ENCODE data around the gene USP20. TPM values are rescaled to one million over a fixed set of nuclear protein-coding genes. Genes with fewer than 3 reads are reported as not detected.
A peak's percentile ranks its signal among the peaks of the same experiment; 100 is the strongest.

The USP20 gene
- polyA plus RNA-seq, 4 donors = 16.0 to 47.0 (median 20.4) TPM

- no peak for FAIRE-seq
- Histone ChIP-seq H3K27ac (ENCODE audit: low read depth in 1 of 3, low read length in 2 of 3) (no peak overlapping the region), H3K4me3 (ENCODE audit: low read depth in 1 of 3, low read length in 3 of 3) (no peak overlapping the region), H3K36me3 (ENCODE audit: control insufficient read depth in 3 of 3, insufficient read depth in 2 of 3, low read depth in 1 of 3, low read length in 3 of 3) (peaks cover 12 to 74% (median 18%) of the 10 kb centered on the region in 3 donors), H3K27me3 (ENCODE audit: control insufficient read depth in 3 of 3, insufficient read depth in 3 of 3, low read length in 3 of 3) (no peaks in the 10 kb centered on the region), H3K4me1 (ENCODE audit: control insufficient read depth in 3 of 3, insufficient read depth in 2 of 3, low read depth in 1 of 3, low read length in 2 of 3) (peaks cover 0 to 27% (median 3%) of the 10 kb centered on the region in 3 donors), H3K9me3 (ENCODE audit: control insufficient read depth in 2 of 2, insufficient read depth in 1 of 2, low read depth in 1 of 2, low read length in 1 of 2) (no peaks in the 10 kb centered on the region)
- no peak for DNase-seq
- WGBS, 3 donors = 86% methylated on average over 9 of the region's 9 CpGs
These were observed 21.6 kb upstream of the USP20 start for GRCh38 chr9:129813661-129814060.

GRCh38 chr9:129814432-129815223, 20.6 kb upstream of the USP20 start:
- Histone ChIP-seq H3K36me3 (ENCODE audit: control insufficient read depth in 3 of 3, insufficient read depth in 2 of 3, low read depth in 1 of 3, low read length in 3 of 3) (peaks cover 8 to 71% (median 18%) of the 10 kb centered on the region in 3 donors), H3K4me1 (ENCODE audit: control insufficient read depth in 3 of 3, insufficient read depth in 2 of 3, low read depth in 1 of 3, low read length in 2 of 3) (peaks cover 0 to 21% (median 3%) of the 10 kb centered on the region in 3 donors), H3K27me3 (ENCODE audit: control insufficient read depth in 3 of 3, insufficient read depth in 3 of 3, low read length in 3 of 3) (no peaks in the 10 kb centered on the region), H3K9me3 (ENCODE audit: control insufficient read depth in 2 of 2, insufficient read depth in 1 of 2, low read depth in 1 of 2, low read length in 1 of 2) (no peaks in the 10 kb centered on the region), H3K27ac (ENCODE audit: low read depth in 1 of 3, low read length in 2 of 3) (no peak overlapping the region), H3K4me3 (ENCODE audit: low read depth in 1 of 3, low read length in 3 of 3) (no peak overlapping the region)
- 87 to 90% (median 89%) methylated on average over 17 of the region's 17 CpGs for WGBS, 3 donors
- FAIRE-seq (no peak), DNase-seq (no peak)

GRCh38 chr9:129815278-129815677, 20.0 kb upstream of the USP20 start:
- Histone ChIP-seq H3K27me3 (ENCODE audit: control insufficient read depth in 3 of 3, insufficient read depth in 3 of 3, low read length in 3 of 3) (no peaks in the 10 kb centered on the region), H3K9me3 (ENCODE audit: control insufficient read depth in 2 of 2, insufficient read depth in 1 of 2, low read depth in 1 of 2, low read length in 1 of 2) (no peaks in the 10 kb centered on the region), H3K36me3 (ENCODE audit: control insufficient read depth in 3 of 3, insufficient read depth in 2 of 3, low read depth in 1 of 3, low read length in 3 of 3) (peaks cover 3 to 69% (median 18%) of the 10 kb centered on the region in 3 donors), H3K4me3 (ENCODE audit: low read depth in 1 of 3, low read length in 3 of 3) (no peak overlapping the region), H3K27ac (ENCODE audit: low read depth in 1 of 3, low read length in 2 of 3) (no peak overlapping the region), H3K4me1 (ENCODE audit: control insufficient read depth in 3 of 3, insufficient read depth in 2 of 3, low read depth in 1 of 3, low read length in 2 of 3) (peaks cover 0 to 14% (median 3%) of the 10 kb centered on the region in 3 donors)
- FAIRE-seq (no peak), DNase-seq (no peak)
- WGBS, 3 donors = 90 to 91% (median 90%) methylated on average over 11 of the region's 11 CpGs

- Histone ChIP-seq H3K4me3 (ENCODE audit: low read depth in 1 of 3, low read length in 3 of 3) (no peak overlapping the region), H3K4me1 (ENCODE audit: control insufficient read depth in 3 of 3, insufficient read depth in 2 of 3, low read depth in 1 of 3, low read length in 2 of 3) (peaks cover 0 to 8% (median 3%) of the 10 kb centered on the region in 3 donors), H3K27ac (ENCODE audit: low read depth in 1 of 3, low read length in 2 of 3) (no peak overlapping the region), H3K9me3 (ENCODE audit: control insufficient read depth in 2 of 2, insufficient read depth in 1 of 2, low read depth in 1 of 2, low read length in 1 of 2) (no peaks in the 10 kb centered on the region), H3K36me3 (ENCODE audit: control insufficient read depth in 3 of 3, insufficient read depth in 2 of 3, low read depth in 1 of 3, low read length in 3 of 3) (peaks cover 8 to 83% (median 21%) of the 10 kb centered on the region in 3 donors), H3K27me3 (ENCODE audit: control insufficient read depth in 3 of 3, insufficient read depth in 3 of 3, low read length in 3 of 3) (no peaks in the 10 kb centered on the region)
- FAIRE-seq (no peak), DNase-seq (peak in 1 of 2 donors; percentile 13)
- 82 to 88% (median 87%) methylated on average over 14 of the region's 14 CpGs for WGBS, 3 donors
These were observed 18.5 kb upstream of the USP20 start for GRCh38 chr9:129816501-129817435.

GRCh38 chr9:129822898-129823541, 12.2 kb upstream of the USP20 start:
- no peaks in the 10 kb centered on the region for H3K9me3 ChIP-seq (ENCODE audit: control insufficient read depth in 2 of 2, insufficient read depth in 1 of 2, low read depth in 1 of 2, low read length in 1 of 2)
- 18 to 19% (median 19%) methylated on average over 24 to 26 of the region's 26 CpGs for WGBS, 3 donors
- no peak for FAIRE-seq
- peak; percentile 15 to 33 for DNase-seq
- peak overlapping the region in 1 of 3 donors; percentile 32 for H3K27ac ChIP-seq (ENCODE audit: low read depth in 1 of 3, low read length in 2 of 3)
- no peaks in the 10 kb centered on the region for H3K27me3 ChIP-seq (ENCODE audit: control insufficient read depth in 3 of 3, insufficient read depth in 3 of 3, low read length in 3 of 3)
- H3K36me3 ChIP-seq (ENCODE audit: control insufficient read depth in 3 of 3, insufficient read depth in 2 of 3, low read depth in 1 of 3, low read length in 3 of 3) = peaks cover 11 to 51% (median 13%) of the 10 kb centered on the region in 3 donors
- peak overlapping the region; percentile 65 to 93 (median 83) for H3K4me3 ChIP-seq (ENCODE audit: low read depth in 1 of 3, low read length in 3 of 3)
- H3K4me1 ChIP-seq (ENCODE audit: control insufficient read depth in 3 of 3, insufficient read depth in 2 of 3, low read depth in 1 of 3, low read length in 2 of 3) = peaks cover 0 to 8% (median 5%) of the 10 kb centered on the region in 3 donors

GRCh38 chr9:129823542-129823934, 11.7 kb upstream of the USP20 start:
- 1 to 2% (median 1%) methylated on average over 12 to 15 of the region's 15 CpGs for WGBS, 3 donors
- Histone ChIP-seq H3K27ac (ENCODE audit: low read depth in 1 of 3, low read length in 2 of 3) (peak overlapping the region in 2 of 3 donors; percentile 28 to 63), H3K4me3 (ENCODE audit: low read depth in 1 of 3, low read length in 3 of 3) (peak overlapping the region; percentile 65 to 93 (median 83)), H3K9me3 (ENCODE audit: control insufficient read depth in 2 of 2, insufficient read depth in 1 of 2, low read depth in 1 of 2, low read length in 1 of 2) (no peaks in the 10 kb centered on the region), H3K36me3 (ENCODE audit: control insufficient read depth in 3 of 3, insufficient read depth in 2 of 3, low read depth in 1 of 3, low read length in 3 of 3) (peaks cover 10 to 50% (median 11%) of the 10 kb centered on the region in 3 donors), H3K27me3 (ENCODE audit: control insufficient read depth in 3 of 3, insufficient read depth in 3 of 3, low read length in 3 of 3) (no peaks in the 10 kb centered on the region), H3K4me1 (ENCODE audit: control insufficient read depth in 3 of 3, insufficient read depth in 2 of 3, low read depth in 1 of 3, low read length in 2 of 3) (peaks cover 0 to 8% (median 5%) of the 10 kb centered on the region in 3 donors)
- no peak for FAIRE-seq
- DNase-seq = no peak

- no peak for FAIRE-seq
- DNase-seq = peak; percentile 94 to 96
- peak within 1 kb of the TSS; percentile 65 to 93 (median 83) for H3K4me3 ChIP-seq (ENCODE audit: low read depth in 1 of 3, low read length in 3 of 3)
- peaks cover 0 to 8% (median 5%) of the 10 kb centered on the region in 3 donors for H3K4me1 ChIP-seq (ENCODE audit: control insufficient read depth in 3 of 3, insufficient read depth in 2 of 3, low read depth in 1 of 3, low read length in 2 of 3)
- H3K27me3 ChIP-seq (ENCODE audit: control insufficient read depth in 3 of 3, insufficient read depth in 3 of 3, low read length in 3 of 3) = no peaks in the 10 kb centered on the region
- peaks cover 10 to 50% (median 13%) of the 10 kb centered on the region in 3 donors for H3K36me3 ChIP-seq (ENCODE audit: control insufficient read depth in 3 of 3, insufficient read depth in 2 of 3, low read depth in 1 of 3, low read length in 3 of 3)
- WGBS, 3 donors = 1 to 4% (median 3%) methylated on average over 29 to 47 of the region's 47 CpGs
- H3K9me3 ChIP-seq (ENCODE audit: control insufficient read depth in 2 of 2, insufficient read depth in 1 of 2, low read depth in 1 of 2, low read length in 1 of 2) = no peaks in the 10 kb centered on the region
- H3K27ac ChIP-seq (ENCODE audit: low read depth in 1 of 3, low read length in 2 of 3) = peak within 1 kb of the TSS; percentile 28 to 63 (median 48)
These were observed 11.2 kb upstream of the USP20 start, which contains the start of gene TOR1A for GRCh38 chr9:129823935-129824601. TOR1A (minus strand) TSS chr9:129824136; CDS start chr9:129824085, 51 bp downstream.

Measured in small intestine (tissue), 7 donors.